ENCODE measurements around the gene ZNF469.
"Not testable (repeated sequence)": the region's sequence is repeated elsewhere in the genome, so short reads cannot be mapped to it uniquely, and the experiment has no call there.

Gene ZNF469

GRCh38 chr16:88348377-88349152 lies 34.2 kb upstream of the ZNF469 start:
- DNase-seq: no peak

GRCh38 chr16:88349153-88349902 lies 33.4 kb upstream of the ZNF469 start:
- DNase-seq: no peak

GRCh38 chr16:88349903-88350900 lies 32.6 kb upstream of the ZNF469 start:
- no peak for DNase-seq

- DNase-seq: no peak
Observed at GRCh38 chr16:88350922-88351321, 31.8 kb upstream of the ZNF469 start.

GRCh38 chr16:88351491-88352101 lies 31.2 kb upstream of the ZNF469 start:
- DNase-seq: no peak

- DNase-seq: no peak
Observed at GRCh38 chr16:88352261-88353200, 30.2 kb upstream of the ZNF469 start.

GRCh38 chr16:88353232-88353631 lies 29.5 kb upstream of the ZNF469 start:
- no peak for DNase-seq

GRCh38 chr16:88353691-88354090 lies 29.1 kb upstream of the ZNF469 start:
- no peak for DNase-seq

GRCh38 chr16:88354229-88355092 lies 28.3 kb upstream of the ZNF469 start:
- no peak for DNase-seq

GRCh38 chr16:88355093-88355388 lies 27.7 kb upstream of the ZNF469 start:
- DNase-seq: no peak

GRCh38 chr16:88355389-88356123 lies 27.2 kb upstream of the ZNF469 start:
- DNase-seq: no peak

GRCh38 chr16:88356124-88356726 lies 26.5 kb upstream of the ZNF469 start:
- DNase-seq: no peak

- no peak for DNase-seq
Observed at GRCh38 chr16:88356727-88357199, 26.0 kb upstream of the ZNF469 start.

GRCh38 chr16:88357317-88358022 lies 25.3 kb upstream of the ZNF469 start:
- DNase-seq: no peak

GRCh38 chr16:88358023-88358420 lies 24.7 kb upstream of the ZNF469 start:
- DNase-seq: no peak

- DNase-seq: no peak
Observed at GRCh38 chr16:88359008-88359407, 23.8 kb upstream of the ZNF469 start.

- DNase-seq: not testable (repeated sequence)
Observed at GRCh38 chr16:88360401-88360800, 22.4 kb upstream of the ZNF469 start.

GRCh38 chr16:88360999-88361398 lies 21.8 kb upstream of the ZNF469 start:
- no peak for DNase-seq

- DNase-seq: no peak
Observed at GRCh38 chr16:88361775-88362174, 21.0 kb upstream of the ZNF469 start.

All from NCI-H187 (cell line).